ENCODE measurements around the gene ADGRV1.

DNA sequence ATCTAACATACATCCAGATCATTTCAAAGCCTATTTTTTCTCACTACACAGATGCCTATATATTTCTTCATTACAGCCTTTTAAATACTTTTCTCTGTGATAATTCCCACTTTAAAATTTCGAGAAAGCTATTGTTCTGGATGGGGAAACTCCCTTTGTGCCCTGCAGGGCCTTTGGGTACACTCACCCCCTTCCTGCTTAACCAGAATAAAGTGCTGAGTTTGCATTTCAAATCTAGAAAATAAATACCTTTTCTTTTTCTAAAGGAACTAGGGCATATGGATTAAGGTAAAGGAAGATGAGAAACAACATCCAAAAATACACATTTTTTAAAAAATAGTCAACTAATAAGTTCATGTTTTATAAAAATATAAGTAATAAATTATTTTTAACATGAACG, 323.9 kb downstream of the ADGRV1 start:
- TF ChIP-seq, protein P1, sequence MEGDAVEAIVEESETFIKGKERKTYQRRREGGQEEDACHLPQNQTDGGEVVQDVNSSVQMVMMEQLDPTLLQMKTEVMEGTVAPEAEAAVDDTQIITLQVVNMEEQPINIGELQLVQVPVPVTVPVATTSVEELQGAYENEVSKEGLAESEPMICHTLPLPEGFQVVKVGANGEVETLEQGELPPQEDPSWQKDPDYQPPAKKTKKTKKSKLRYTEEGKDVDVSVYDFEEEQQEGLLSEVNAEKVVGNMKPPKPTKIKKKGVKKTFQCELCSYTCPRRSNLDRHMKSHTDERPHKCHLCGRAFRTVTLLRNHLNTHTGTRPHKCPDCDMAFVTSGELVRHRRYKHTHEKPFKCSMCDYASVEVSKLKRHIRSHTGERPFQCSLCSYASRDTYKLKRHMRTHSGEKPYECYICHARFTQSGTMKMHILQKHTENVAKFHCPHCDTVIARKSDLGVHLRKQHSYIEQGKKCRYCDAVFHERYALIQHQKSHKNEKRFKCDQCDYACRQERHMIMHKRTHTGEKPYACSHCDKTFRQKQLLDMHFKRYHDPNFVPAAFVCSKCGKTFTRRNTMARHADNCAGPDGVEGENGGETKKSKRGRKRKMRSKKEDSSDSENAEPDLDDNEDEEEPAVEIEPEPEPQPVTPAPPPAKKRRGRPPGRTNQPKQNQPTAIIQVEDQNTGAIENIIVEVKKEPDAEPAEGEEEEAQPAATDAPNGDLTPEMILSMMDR (IDR thresholded peaks at IDR 0.05), result no peak
- TF ChIP-seq EP300 (IDR thresholded peaks at IDR 0.05), result no peak
